Choroid plexus epithelial cell (primary cell): ENCODE results near the gene RPTOR.

ENCODE experiments used
- DNase-seq: peaks from one replicate; pipeline ENCODE4 v3.0.0-alpha.2; 2010; ENCODE audit warnings: low read depth
- H3K4me3 ChIP-seq: 2 replicates; pipeline ENCODE4 v1.5.1; 2011; ENCODE audit warnings: low read depth, mild to moderate bottlenecking, control low read depth, low read length, moderate library complexity
- CTCF ChIP-seq: conservative IDR thresholded peaks from 2 replicates; pipeline ENCODE4 v1.5.1; 2011; ENCODE audit warnings: low read depth, mild to moderate bottlenecking, control low read depth, inconsistent platforms, low read length, moderate library complexity

RPTOR gene

DNA sequence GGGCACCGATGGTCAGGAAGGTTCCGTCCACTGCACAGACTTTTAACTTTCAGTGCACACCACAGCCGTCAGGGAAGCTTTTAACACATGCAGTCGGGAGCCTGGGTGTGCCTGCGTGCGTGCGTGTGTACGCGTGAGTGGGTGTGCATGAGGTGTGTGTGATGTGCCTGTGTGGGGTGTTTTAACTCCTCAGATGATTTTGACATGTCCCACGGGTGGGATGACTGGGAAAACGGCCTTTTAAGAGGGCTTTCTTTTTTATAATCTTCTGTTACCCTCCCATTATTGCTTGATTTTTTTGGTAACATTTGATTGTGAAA, 294.3 kb downstream of the RPTOR start:
- TF ChIP-seq CTCF, result no peak
- no peak overlapping the region for H3K4me3 ChIP-seq
- DNase-seq, result no peak

GRCh38 chr17:80839511-80839941, 294.9 kb downstream of the RPTOR start:
- DNase-seq, result no peak

GRCh38 chr17:80839970-80840369, 295.3 kb downstream of the RPTOR start:
- H3K4me3 ChIP-seq, result no peak overlapping the region
- DNase-seq, result no peak
- TF ChIP-seq CTCF, result no peak

More at GRCh38 chr17:80839511-80839941, 294.9 kb downstream of the RPTOR start:
- no peak overlapping the region for H3K4me3 ChIP-seq
- no peak for TF ChIP-seq CTCF

DNA sequence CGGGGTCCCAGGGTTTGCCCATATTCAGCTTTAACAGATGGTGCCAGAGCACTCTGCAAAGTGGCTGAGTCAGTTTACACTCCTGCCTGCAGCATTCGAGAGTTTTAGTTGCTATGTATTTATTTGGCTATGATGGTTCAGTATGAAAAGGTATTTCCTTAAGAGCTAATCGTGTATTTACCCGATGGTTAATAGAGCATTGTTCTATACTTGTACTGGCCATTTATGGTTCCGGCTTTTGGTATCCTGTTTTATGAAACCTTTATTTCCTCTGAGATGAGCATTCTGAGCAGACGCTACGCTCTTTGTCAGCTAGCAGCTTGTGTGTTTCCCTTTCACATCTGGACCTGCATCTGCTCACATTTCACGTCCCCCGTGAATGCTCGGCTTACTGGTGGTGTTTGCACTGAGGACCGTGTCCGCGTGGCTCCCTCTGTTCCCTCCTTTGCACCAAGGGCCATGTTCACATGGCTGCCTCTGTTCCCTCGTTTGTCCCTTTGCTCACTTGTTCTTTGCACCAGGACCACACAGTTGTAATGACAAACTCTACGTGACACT, 297.9 kb downstream of the RPTOR start:
- no peak overlapping the region for H3K4me3 ChIP-seq
- no peak for DNase-seq
- no peak for TF ChIP-seq CTCF

GRCh38 chr17:80843741-80844156, 299.1 kb downstream of the RPTOR start:
- DNase-seq, result no peak

GRCh38 chr17:80844418-80844990, 299.9 kb downstream of the RPTOR start:
- no peak overlapping the region for H3K4me3 ChIP-seq
- DNase-seq, result no peak
- TF ChIP-seq CTCF, result no peak

More at GRCh38 chr17:80843741-80844156, 299.1 kb downstream of the RPTOR start:
- H3K4me3 ChIP-seq, result no peak overlapping the region
- TF ChIP-seq CTCF, result no peak
